ENCODE measurements around the gene KISS1.

KISS1 gene

GRCh38 chr1:204154568-204155255, 41.6 kb downstream of the KISS1 start:
- ATAC-seq = no peak

DNA sequence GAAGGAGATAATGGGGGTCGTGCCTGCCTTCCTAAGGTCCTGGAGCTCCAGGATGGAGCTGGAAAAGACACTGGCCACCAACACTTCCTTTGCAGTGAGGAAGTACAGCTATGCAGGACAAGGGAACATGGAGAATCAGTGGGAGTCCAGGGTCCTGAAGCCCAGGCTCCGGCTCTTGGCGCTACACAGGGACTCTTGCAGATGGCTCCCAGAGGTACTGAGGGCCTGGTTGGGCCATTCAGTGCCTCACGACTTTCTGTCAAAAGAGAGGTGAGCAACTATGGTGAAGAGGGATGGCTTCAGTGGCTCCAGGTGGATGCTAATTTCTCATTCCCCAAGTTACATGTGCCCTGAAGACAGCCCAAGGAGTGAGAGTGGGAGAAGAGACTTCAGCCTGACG, 42.6 kb downstream of the KISS1 start:
- no peak for ATAC-seq
- DNase-seq = no peak

More at GRCh38 chr1:204154568-204155255, 41.6 kb downstream of the KISS1 start:
- DNase-seq = no peak

GRCh38 chr1:204152310-204153044, 43.8 kb downstream of the KISS1 start:
- no peak for DNase-seq
- ATAC-seq = no peak

- ATAC-seq = peak; percentile 61
Observed at GRCh38 chr1:204151552-204152309, 44.6 kb downstream of the KISS1 start, which contains the start of gene ETNK2. TSS of gene ETNK2 (minus strand) at chr1:204152044. CDS start at chr1:204151852, 192 bp downstream.

GRCh38 chr1:204150702-204151551, 45.4 kb downstream of the KISS1 start:
- DNase-seq (peak; percentile 14), ATAC-seq (no peak)

More at GRCh38 chr1:204151552-204152309, 44.6 kb downstream of the KISS1 start, which contains the start of gene ETNK2:
- DNase-seq = peak; percentile 59

DNA sequence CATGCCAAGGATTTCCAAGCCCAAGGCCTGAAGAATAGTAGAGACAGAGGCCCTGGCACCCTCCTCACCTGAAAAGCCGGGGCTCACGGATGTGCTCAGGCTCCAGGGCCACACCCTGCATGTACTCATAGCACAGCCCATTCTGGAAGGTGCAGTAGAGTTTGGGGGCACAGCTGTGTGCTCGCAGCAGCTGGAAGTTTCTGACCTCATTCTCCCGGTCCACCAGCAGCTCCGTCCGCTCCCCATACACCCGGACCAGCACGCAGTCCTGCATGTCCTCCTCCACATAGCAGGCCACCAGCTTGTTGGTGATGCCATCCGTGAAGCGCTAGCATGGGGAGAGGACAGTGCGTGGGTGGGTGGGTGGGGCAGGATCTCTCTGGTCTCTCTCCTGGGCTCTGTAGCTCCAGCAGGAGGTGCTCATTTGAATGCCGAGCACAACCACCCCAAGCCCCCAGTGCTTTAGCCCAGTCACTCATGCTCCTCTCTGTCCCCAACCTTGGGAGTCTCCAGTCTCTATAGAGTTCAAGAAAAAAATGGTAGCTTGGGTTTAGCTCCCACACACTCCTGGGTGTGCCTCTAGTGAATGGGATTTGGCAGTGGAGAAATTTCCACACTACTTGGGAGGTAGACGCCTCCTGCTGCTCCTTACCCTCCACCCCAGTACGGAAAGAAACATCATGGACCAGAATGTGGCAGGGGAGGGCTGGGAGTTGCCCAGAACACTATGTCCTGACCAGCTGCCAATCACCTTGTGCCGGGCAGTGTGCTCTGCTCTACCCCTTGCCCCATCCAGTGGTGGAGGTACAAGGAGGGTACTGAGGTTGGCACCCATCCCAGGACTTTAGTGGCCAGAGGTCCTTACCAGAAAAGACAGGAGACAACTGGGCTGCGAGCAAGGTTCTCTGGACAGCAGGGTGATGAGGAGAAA, 46.4 kb downstream of the KISS1 start:
- DNase-seq (no peak), ATAC-seq (no peak)

DNA sequence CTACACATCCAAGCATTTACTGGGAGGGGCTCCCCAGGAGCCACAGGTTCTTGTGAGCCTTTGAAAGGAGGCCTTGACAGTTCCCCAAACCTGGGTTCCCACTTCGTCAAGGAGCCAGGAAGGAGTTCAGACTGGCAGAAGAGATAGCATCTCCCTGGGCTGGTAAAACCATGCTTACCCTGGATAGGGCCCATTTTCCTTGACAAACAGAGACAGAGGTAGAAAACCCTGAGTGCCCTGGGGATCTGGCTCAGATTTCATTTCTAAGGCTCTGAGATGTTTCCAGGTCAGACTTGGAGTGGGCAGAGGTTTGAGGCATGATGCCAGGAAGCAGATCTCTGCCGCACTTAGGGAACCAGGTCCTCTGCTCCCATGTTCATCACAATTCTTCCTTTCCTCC, 47.2 kb downstream of the KISS1 start:
- DNase-seq (no peak), ATAC-seq (no peak)

GRCh38 chr1:204147406-204148383, 48.6 kb downstream of the KISS1 start:
- ATAC-seq (no peak), DNase-seq (no peak)

DNA sequence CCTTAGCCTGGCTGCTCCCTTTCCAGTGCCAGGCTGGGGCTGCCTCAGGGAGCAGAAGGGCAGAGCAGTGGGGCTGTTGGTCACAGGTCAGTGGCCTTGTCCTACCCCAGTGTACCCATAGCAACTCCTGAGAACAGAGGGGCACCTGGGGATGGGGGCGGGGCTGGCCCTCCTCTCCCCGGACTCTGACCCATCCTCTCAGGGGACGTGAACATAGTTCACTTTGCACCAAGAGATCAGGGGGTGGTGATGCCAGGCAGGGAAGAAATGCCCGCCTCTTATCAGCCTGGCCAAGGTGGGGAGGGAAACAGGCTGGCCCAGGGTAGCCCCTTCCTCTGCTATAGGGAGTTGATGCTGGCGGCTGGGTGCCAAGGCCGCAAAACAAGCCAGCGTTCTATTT, 49.3 kb downstream of the KISS1 start:
- no peak for DNase-seq
- no peak for ATAC-seq

DNA sequence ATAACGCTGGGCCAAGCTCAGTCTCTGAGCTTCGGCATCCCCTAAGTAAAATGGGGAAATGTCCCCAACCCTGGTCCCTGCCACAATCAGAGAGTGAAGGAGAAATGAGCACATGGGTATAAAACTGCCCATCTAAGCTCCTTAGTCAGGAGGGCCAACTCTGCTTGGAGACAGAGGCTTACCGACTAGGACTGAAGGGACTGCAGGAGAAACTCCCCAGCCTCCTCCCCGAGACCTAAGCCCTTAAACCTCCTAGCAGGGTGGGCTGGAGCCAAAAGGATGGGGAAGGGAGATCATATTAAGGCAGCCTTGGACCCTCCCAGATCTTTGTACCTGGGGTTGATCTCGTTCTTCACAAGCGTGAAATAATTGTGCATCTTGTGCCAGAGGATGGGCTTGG, 50.0 kb downstream of the KISS1 start:
- DNase-seq = no peak
- no peak for ATAC-seq

GRCh38 chr1:204145033-204145504, 51.2 kb downstream of the KISS1 start:
- DNase-seq = no peak
- ATAC-seq = no peak

DNA sequence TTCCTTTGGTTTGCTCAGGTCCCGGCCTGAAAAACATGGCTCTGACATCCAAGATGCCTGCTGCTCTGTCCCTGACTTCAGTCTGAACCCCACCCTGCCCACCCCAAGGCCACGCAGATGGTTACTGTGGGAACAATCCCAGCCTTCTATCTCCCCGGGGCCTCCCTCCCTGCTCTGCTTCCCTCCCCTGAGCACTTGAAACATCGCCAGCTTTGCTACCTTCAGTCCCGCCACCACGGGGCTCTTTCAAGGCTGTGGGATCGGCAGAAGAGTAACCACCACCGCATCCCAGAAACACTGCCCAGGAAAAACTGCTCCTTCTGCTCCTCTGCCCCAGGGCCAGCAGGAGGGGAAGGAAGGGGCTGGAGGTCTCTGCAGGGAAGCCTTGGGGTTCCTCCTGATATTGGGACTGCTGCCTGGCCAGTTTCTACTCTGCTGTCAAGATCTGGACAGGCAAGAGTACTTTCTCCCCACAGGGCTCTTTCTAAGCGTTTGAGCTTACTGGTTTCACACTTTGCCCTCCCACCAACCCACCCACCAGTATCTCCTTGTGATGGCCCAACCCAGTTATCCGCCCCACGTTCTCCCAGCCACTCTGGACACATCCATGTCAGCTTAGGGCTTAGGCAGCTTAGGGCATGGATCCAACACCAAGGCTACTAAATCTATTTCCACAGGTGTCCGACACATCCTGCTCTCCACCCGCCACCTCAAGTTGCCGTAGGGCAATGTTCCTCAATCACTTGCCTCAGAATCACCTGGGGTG, 52.8 kb downstream of the KISS1 start:
- ATAC-seq (no peak), DNase-seq (no peak)

DNA sequence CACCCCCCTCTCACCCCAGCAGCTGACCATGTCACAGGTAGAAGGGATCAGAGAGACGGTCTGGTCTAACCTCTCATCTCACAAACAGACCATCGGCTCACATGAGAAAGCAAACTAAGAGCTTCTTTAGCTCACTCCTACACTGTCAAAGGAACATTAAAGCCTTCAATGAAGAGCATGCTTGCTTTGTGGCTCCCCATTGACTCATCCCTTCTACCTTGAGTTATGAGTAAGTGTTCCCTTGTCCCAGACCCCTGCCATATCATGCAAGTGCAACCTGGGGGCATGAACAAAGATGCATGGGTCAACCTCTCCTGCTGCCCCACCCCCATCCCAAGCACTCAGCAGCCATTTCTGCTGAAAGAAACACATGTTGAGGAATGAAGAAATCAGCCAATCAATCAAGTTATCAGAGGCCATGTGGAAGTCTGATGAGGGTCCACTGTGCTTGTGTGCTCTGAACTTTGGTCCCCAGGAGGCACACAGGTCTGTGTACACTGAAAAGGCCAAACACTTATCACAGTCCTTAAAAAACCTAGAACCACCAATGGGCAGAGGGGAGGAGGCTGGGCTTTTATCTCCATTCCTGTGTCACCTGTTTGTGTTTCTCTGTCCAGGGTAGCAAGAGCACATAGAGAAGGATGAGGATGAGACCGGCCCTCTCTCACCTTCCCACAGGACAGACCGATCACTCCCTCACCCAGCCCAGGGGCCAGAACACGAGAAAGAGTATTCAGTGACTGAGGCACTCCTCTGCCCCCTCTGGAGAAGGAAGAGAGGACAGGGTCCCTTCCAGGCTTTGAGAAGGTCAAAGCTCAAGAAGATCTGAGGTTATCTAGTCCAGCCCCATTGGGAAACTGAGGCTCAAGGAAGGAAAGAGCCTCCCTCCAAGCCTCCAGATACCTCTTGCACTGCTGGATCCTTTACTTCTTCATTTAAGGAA, 54.0 kb downstream of the KISS1 start:
- peak; percentile 44 for ATAC-seq

DNA sequence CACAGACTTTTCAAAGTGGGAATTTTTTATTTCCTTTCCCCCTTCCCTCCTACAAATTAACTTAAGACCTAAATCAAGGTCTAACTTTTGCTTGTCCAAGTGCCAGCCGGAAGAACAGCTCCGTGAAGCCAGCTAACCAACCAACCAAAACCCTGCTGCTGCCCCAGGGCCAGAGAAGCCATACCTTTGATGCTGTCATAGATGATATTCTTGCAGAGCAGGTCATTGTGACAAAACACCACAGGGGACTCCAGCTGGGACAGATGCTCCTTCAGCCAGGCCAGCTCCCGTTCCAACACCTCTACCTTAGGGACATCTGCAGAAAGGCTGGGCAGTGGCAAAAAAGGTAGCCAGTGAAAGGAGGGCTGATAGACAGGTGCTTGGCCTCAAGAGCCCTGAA, 55.2 kb downstream of the KISS1 start:
- no peak for DNase-seq
- ATAC-seq = no peak

More for the DNA sequence above, 54.0 kb downstream of the KISS1 start:
- no peak for DNase-seq

All from stimulated activated naive CD8-positive, alpha-beta T cell treated with anti-CD3 and anti-CD28 coated beads, Interleukin-15, Interleukin-2, amounts not matched to agents 100 U/mL and 50 U/mL, for 24 hours (primary cell).